Activated CD4-positive, alpha-beta memory T cell treated with anti-CD3 and anti-CD28 coated beads, Interleukin-2, amount 10 ng/mL, durations not matched to agents 7 days and 5 days (primary cell): ENCODE results near the gene PXYLP1. TPM values are rescaled to one million over a fixed set of nuclear protein-coding genes. Genes with fewer than 3 reads are reported as not detected.

ENCODE experiments used
- CTCF ChIA-PET: fragments of 350-600 bp; sonication (Branson Sonifier 250); formaldehyde crosslinking; loops from one replicate; lab custom pipeline; 2021; ENCODE audit warnings: antibody characterized with exemption, inconsistent platforms; lab: Charles Lee
- POLR2A ChIA-PET: fragments of 350-600 bp; sonication (Branson Sonifier 250); formaldehyde crosslinking; loops from one replicate; lab custom pipeline; 2021; ENCODE audit warnings: antibody characterized with exemption; lab: Charles Lee
- DNase-seq: peaks from one replicate; pipeline ENCODE4 v3.0.0-alpha.2; 2020
- H3K27ac Mint-ChIP-seq: one replicate; pipeline ENCODE4 v1.8.0; 2021; ENCODE audit warnings: mild to moderate bottlenecking, mixed read lengths
- H3K27me3 Mint-ChIP-seq: one replicate; pipeline ENCODE4 v1.8.0; 2021; ENCODE audit warnings: mixed read lengths
- H3K36me3 Mint-ChIP-seq: one replicate; pipeline ENCODE4 v1.8.0; 2021; ENCODE audit warnings: low read depth, mixed read lengths
- H3K4me1 Mint-ChIP-seq: one replicate; pipeline ENCODE4 v1.8.0; 2021; ENCODE audit warnings: mixed read lengths
- H3K4me3 Mint-ChIP-seq: one replicate; pipeline ENCODE4 v1.8.0; 2021; ENCODE audit warnings: mild to moderate bottlenecking, mixed read lengths
- H3K9me3 Mint-ChIP-seq: one replicate; pipeline ENCODE4 v1.8.0; 2021; ENCODE audit warnings: mixed read lengths
- total RNA-seq, 2 experiments: library from RNA; stranded (reverse); gene quantifications; one replicate each; pipeline ENCODE4 v1.2.3, GENCODE V29; 2021

The PXYLP1 gene
- total RNA-seq, 2 experiments from 2014 or later, result 16.1 to 16.5 TPM

DNA sequence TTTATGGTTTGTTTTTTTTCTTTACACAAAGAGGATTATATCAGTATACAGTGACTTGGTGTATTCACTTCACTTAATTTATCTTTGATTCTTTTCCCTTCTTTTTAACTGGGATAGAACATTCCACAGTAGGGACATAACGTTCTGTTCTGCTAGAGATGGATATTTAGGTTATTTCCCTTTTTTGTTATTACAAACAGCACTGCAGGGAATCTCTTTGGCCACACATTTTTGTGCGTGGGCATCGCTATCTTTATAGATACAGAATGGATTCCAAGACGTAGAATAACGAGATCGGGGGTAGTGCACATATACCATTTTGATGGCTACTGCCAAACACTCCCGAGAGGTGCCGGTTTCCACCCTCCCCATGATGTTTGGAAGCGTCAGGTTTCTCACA is 44.8 kb downstream of the PXYLP1 start:
- Mint-ChIP-seq H3K27ac (no peak overlapping the region), H3K4me1 (peaks cover 46% of the 10 kb centered on the region), H3K4me3 (no peak overlapping the region), H3K27me3 (no peaks in the 10 kb centered on the region), H3K9me3 (no peaks in the 10 kb centered on the region), H3K36me3 (peaks cover 7% of the 10 kb centered on the region)
- DNase-seq, result no peak
- ChIA-PET POLR2A (no interaction called here), CTCF (interaction anchor here (0.6 to 2.0 kb wide), 2 partner anchors 45 to 1159 kb away, joined by 3 to 12 read pairs; partner anchors contain the start of gene PXYLP1)

DNA sequence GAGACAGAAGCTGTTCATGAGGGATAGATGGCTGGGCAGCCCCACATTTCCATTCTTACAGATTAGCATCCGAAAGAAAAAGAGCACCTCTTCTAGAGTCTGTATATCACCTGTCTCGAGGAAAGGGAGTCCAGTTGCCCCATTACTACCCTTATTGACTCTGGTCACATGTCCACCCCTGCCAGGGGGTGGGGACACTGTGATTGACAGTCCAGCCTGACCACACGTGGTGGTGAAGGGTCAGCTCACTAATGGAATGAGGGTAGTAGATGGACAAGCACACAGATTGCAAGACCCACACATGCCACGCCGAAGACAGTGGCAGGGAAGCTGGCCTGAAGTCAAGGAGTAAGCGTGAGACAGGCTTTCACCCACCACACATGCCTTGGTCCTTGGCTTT is 45.8 kb downstream of the PXYLP1 start:
- H3K4me3 Mint-ChIP-seq, result no peak overlapping the region
- DNase-seq, result no peak
- POLR2A ChIA-PET, result no interaction called here
- H3K27me3 Mint-ChIP-seq, result no peaks in the 10 kb centered on the region
- H3K9me3 Mint-ChIP-seq, result no peaks in the 10 kb centered on the region
- peaks cover 9% of the 10 kb centered on the region for H3K36me3 Mint-ChIP-seq
- CTCF ChIA-PET, result interaction anchor here (0.6 to 2.0 kb wide), 6 partner anchors 10 to 268 kb away, joined by 3 to 12 read pairs (median 3); partner anchors contain the start of gene PXYLP1
- H3K27ac Mint-ChIP-seq, result no peak overlapping the region
- peaks cover 41% of the 10 kb centered on the region for H3K4me1 Mint-ChIP-seq

DNA sequence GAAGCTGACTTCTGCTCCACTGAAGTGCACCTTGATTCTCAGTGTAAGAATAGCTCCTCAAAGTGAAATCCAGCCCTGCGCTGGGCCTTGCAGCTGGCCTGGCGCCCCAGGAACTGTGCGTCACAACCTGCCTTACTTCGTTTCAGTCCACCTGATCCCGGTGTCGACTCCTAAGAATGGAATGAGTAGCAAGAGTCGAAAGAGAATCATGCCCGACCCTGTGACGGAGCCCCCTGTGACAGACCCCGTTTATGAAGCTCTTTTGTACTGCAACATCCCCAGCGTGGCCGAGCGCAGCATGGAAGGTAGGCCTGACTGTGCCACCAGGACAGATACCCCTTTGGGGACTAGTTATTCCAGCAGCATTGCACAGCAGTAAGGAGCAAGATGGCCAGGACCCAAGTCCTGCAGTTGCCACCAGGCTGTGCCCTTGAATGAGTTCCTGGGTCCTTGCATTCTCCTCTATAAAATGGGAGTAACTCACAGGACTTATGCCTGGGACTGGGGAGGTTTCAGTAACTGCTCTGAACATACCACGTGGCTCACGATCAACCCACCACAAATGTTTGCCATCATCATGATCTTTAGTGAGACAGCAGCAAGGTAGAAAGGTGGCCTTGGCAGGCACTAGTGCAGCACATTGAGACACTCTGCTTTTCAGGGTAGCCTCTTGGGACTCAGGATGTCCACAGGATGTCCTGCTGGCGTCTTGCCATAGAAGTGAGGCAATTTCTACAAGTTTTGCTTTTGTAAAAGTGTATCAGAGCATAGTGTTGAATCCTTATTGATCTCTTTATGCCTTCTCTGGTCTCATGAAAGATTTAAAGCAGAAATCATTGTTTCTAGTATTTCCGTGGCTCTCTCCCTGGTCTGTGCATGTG is 46.8 kb downstream of the PXYLP1 start:
- no peak for DNase-seq
- Mint-ChIP-seq H3K4me1 (peaks cover 33% of the 10 kb centered on the region), H3K27ac (no peak overlapping the region)

DNA sequence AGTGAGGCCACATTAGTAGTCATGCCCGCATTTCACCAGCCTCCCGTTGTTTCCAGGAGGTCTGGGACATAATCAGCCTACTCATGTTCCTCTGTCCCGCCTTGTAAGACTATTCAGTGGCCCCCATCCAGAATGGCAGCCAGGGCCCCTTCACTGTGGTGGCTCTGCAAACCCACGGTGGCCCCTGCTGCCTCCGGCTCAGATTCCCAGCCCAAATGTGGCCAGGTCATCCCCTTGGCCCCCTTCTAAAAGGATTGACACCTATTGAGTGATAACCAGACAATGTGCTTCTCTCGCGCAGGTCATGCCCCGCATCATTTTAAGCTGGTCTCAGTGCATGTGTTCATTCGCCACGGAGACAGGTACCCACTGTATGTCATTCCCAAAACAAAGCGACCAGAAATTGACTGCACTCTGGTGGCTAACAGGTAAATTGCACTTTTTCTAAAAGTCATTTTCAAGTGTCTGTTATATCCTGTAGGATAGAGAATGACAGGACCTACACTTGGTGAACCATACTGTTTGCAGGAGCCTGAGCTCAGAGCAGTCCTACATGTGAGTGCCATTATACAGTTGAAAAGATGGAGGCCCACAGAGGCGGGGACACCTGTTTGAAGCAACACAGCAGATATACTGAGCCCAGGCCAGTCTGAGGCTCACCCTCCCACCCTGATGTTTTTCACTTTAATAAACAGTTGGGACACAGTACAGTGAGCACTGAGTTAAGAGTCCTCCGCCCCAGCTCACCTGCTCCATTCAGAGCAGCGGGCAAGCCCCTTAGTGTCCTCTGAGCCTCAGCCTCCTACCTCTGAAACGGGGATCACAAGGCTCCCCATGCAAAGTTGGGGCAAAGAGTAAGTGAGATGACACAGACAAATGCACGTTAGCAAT is 47.7 kb downstream of the PXYLP1 start:
- H3K27ac Mint-ChIP-seq, result no peak overlapping the region

More for the DNA sequence above, 46.8 kb downstream of the PXYLP1 start:
- H3K36me3 Mint-ChIP-seq, result peaks cover 11% of the 10 kb centered on the region
- POLR2A ChIA-PET, result interaction anchor here (1.0 kb wide), 1 partner anchor 11 kb away, joined by 3 read pairs; no protein-coding TSS in a partner anchor
- no peak overlapping the region for H3K4me3 Mint-ChIP-seq
- CTCF ChIA-PET, result interaction anchor here (0.6 to 2.0 kb wide), 10 partner anchors 11 to 267 kb away, joined by 3 to 14 read pairs (median 5); partner anchors contain the start of gene PXYLP1
- no peaks in the 10 kb centered on the region for H3K27me3 Mint-ChIP-seq
- H3K9me3 Mint-ChIP-seq, result no peaks in the 10 kb centered on the region

DNA sequence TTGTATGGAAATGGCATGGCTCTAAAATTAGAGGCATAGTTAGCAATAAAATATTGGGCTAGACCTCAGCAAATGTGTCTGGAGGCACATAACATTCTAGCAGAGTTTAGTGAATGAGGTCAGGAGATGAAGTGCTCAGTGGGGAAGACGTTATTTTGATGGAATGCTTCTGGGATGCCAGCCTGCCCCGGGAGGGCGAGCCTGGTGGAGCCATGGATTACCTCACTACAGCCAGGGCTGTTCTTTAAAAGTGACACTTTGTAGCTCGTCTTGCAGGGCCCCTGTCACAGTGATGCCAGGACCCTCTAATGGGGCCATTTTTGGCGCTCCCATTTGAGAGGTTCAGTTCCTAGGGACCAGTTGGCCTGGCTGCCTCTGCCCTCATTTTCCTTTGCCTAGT is 48.5 kb downstream of the PXYLP1 start:
- Mint-ChIP-seq H3K4me3 (no peak overlapping the region), H3K4me1 (peaks cover 16% of the 10 kb centered on the region), H3K9me3 (no peaks in the 10 kb centered on the region), H3K36me3 (peaks cover 5% of the 10 kb centered on the region), H3K27ac (no peak overlapping the region), H3K27me3 (no peaks in the 10 kb centered on the region)
- DNase-seq, result no peak
- CTCF ChIA-PET, result interaction anchor here (1.0 to 4.0 kb wide), 6 partner anchors 13 to 48 kb away, joined by 5 to 28 read pairs (median 6); partner anchors contain the start of gene PXYLP1
- POLR2A ChIA-PET, result interaction anchor here (1.2 kb wide), 1 partner anchor 48 kb away, joined by 9 read pairs; the partner anchor contains the start of gene PXYLP1

More for the DNA sequence above, 47.7 kb downstream of the PXYLP1 start:
- ChIA-PET CTCF (interaction anchor here (1.0 to 1.4 kb wide), 5 partner anchors 12 to 48 kb away, joined by 5 to 14 read pairs (median 5); partner anchors contain the start of gene PXYLP1), POLR2A (interaction anchor here (0.6 to 1.2 kb wide), 3 partner anchors 12 to 171 kb away, joined by 3 to 9 read pairs (median 3); partner anchors contain the start of gene PXYLP1)
- DNase-seq, result no peak
- H3K36me3 Mint-ChIP-seq, result peaks cover 10% of the 10 kb centered on the region
- no peaks in the 10 kb centered on the region for H3K9me3 Mint-ChIP-seq
- H3K4me1 Mint-ChIP-seq, result peaks cover 24% of the 10 kb centered on the region
- no peak overlapping the region for H3K4me3 Mint-ChIP-seq
- H3K27me3 Mint-ChIP-seq, result no peaks in the 10 kb centered on the region

DNA sequence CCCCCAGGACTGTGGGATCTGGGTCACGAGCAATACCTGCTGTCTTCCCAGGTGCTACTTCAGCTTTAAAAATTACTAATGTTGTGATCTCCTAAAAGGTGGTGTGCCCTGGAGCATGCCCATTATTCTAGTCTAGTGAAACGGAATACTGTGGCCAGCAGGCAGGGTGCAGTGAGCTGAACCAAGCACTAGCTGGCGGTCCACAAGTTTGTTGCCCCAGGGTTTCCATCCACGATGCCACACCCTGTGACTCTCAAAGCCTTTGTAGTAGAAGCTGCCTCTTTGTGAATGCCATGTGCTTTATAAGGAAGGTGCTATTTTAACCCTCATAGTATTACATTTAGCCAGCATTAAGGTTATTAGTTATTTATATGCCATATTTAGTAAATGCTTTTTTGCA is 49.1 kb downstream of the PXYLP1 start:
- H3K4me1 Mint-ChIP-seq, result peaks cover 11% of the 10 kb centered on the region
- no peaks in the 10 kb centered on the region for H3K9me3 Mint-ChIP-seq
- no peak for DNase-seq
- POLR2A ChIA-PET, result interaction anchor here (1.2 kb wide), 1 partner anchor 49 kb away, joined by 3 read pairs; the partner anchor contains the start of gene PXYLP1
- no peaks in the 10 kb centered on the region for H3K27me3 Mint-ChIP-seq
- H3K36me3 Mint-ChIP-seq, result peaks cover 5% of the 10 kb centered on the region
- CTCF ChIA-PET, result interaction anchor here (4.0 kb wide), 1 partner anchor 49 kb away, joined by 28 read pairs; the partner anchor contains the start of gene PXYLP1
- H3K4me3 Mint-ChIP-seq, result no peak overlapping the region
- no peak overlapping the region for H3K27ac Mint-ChIP-seq

DNA sequence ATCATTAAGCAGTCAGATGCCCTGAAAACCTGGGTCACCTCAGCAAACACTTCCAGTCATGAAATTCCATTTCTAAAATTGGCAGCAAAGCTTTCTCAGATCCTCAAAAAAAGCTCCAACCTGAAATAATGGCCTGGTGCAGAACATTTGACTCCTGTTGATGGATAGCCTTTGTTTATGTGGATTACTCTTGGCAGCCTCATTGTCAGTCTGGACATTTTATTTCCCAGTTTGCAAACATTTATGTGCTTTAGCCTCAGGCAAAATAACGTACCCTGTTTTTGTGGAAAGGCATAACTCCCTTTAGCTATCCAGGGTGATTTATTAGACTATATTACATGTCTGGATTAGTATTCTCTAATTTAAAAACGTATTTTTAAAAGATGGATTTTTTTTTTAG is 53.9 kb downstream of the PXYLP1 start:
- DNase-seq, result no peak
- no peaks in the 10 kb centered on the region for H3K9me3 Mint-ChIP-seq
- no peaks in the 10 kb centered on the region for H3K27me3 Mint-ChIP-seq
- H3K36me3 Mint-ChIP-seq, result peaks cover 17% of the 10 kb centered on the region
- ChIA-PET POLR2A (no interaction called here), CTCF (interaction anchor here (0.9 kb wide), 1 partner anchor 54 kb away, joined by 3 read pairs; the partner anchor contains the start of gene PXYLP1)
- no peak overlapping the region for H3K27ac Mint-ChIP-seq
- H3K4me1 Mint-ChIP-seq, result peaks cover 1% of the 10 kb centered on the region
- no peak overlapping the region for H3K4me3 Mint-ChIP-seq

DNA sequence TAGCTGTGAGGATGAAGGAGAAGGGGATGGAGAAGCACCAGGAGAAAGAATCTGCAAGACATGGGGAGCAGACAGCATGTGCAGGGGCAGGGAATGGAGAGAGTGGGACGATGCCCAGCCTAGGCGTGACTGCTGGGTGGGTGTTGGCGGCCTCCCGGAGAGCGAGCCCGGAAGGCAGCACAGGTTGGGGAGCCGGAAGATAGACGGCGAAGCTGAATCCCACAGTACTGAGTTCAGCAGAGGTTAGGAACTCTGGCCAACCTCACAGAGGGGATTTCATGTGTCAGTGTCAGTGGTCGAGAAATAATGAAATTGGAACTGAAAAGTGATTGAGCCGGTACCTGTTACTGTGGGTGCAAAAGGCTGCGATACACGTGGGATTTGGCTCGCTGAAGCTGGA is 55.2 kb downstream of the PXYLP1 start:
- POLR2A ChIA-PET, result no interaction called here

DNA sequence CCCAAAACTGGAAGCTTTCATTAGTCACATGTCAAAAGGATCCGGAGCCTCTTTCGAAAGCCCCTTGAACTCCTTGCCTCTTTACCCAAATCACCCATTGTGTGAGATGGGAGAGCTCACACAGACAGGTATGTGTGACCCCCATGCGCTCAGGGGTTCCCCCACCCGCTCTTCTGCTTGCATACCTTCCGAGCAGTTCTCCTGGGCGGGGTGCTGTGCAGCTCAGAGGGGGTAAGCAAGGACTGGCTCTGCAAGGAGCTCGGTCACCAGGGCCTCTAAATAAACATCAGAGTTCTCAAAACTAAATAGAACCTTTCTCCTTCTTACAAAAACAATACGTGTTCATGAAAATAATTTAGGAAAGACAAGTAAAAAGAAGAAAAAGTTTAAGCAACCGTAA is 55.7 kb downstream of the PXYLP1 start:
- peaks cover 17% of the 10 kb centered on the region for H3K36me3 Mint-ChIP-seq
- no peak overlapping the region for H3K27ac Mint-ChIP-seq
- ChIA-PET CTCF (no interaction called here), POLR2A (no interaction called here)
- no peak overlapping the region for H3K4me3 Mint-ChIP-seq
- peaks cover 1% of the 10 kb centered on the region for H3K4me1 Mint-ChIP-seq
- H3K27me3 Mint-ChIP-seq, result no peaks in the 10 kb centered on the region
- DNase-seq, result no peak
- no peaks in the 10 kb centered on the region for H3K9me3 Mint-ChIP-seq

More for the DNA sequence above, 55.2 kb downstream of the PXYLP1 start:
- peaks cover 17% of the 10 kb centered on the region for H3K36me3 Mint-ChIP-seq
- no peak overlapping the region for H3K4me3 Mint-ChIP-seq
- H3K9me3 Mint-ChIP-seq, result no peaks in the 10 kb centered on the region
- CTCF ChIA-PET, result no interaction called here
- H3K27ac Mint-ChIP-seq, result no peak overlapping the region
- no peak for DNase-seq
- no peaks in the 10 kb centered on the region for H3K27me3 Mint-ChIP-seq
- H3K4me1 Mint-ChIP-seq, result peaks cover 1% of the 10 kb centered on the region

DNA sequence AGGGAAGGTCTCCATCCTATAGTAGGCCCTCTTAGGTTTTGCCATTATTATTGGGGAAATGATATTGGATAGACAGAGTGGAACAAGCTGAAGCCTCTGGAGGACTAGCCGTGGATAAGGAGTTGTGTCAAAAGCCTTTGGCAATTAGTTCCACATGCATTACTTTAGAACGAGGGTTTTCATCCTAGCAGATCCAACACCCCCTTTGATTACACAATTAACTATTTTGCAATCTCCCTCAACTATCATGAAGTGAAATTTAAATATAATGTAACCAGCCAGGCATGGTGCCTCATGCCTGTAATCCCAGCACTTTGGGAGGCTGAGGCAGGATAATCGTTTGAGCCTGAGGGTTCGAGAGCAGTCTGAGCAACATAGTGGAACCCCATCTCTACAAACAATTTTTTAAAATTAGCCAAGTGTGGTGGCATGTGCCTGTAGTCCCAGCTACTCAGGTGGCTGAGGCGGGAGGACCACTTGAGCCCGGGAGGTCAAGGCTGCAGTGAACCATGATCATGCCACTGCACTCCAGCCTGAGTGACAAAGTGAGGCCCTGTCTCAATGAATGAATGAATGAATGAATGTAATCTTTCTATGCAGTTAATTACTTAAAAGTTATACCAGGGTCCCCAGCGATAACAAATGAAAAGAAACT is 56.8 kb downstream of the PXYLP1 start:
- no peak overlapping the region for H3K27ac Mint-ChIP-seq

DNA sequence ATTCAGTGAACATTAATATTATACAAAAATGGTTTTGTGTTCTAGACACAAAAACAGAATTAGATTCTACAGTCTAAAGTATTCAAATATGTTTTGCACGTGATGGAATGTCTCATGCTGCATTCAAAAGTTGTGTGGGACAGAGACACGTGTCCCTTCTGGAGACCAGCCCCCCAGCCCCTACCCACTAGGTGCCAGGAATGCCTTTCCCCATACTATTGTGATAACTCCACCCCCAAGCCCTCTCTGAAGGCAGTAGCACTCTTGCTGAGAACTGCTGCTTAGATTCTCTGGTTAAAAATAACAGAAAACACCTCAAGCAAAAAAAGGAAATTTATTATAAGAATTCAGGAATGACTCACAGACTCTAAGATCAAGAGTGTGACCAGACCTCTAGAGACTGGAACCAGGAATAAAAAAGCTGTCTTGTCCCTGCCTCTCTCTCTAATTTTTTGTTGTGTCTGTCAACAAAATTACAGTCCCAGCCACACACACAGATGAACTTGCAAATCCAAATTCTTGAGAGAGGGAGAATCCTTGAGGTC is 57.7 kb downstream of the PXYLP1 start:
- Mint-ChIP-seq H3K9me3 (no peaks in the 10 kb centered on the region), H3K4me3 (no peak overlapping the region), H3K27ac (no peak overlapping the region), H3K4me1 (peaks cover 8% of the 10 kb centered on the region), H3K27me3 (no peaks in the 10 kb centered on the region), H3K36me3 (peaks cover 22% of the 10 kb centered on the region)
- POLR2A ChIA-PET, result no interaction called here
- no peak for DNase-seq
- CTCF ChIA-PET, result no interaction called here

More for the DNA sequence above, 56.8 kb downstream of the PXYLP1 start:
- no peaks in the 10 kb centered on the region for H3K27me3 Mint-ChIP-seq
- DNase-seq, result no peak
- no peaks in the 10 kb centered on the region for H3K9me3 Mint-ChIP-seq
- no peak overlapping the region for H3K4me3 Mint-ChIP-seq
- ChIA-PET POLR2A (no interaction called here), CTCF (no interaction called here)
- peaks cover 22% of the 10 kb centered on the region for H3K36me3 Mint-ChIP-seq
- H3K4me1 Mint-ChIP-seq, result peaks cover 3% of the 10 kb centered on the region
